Small intestine (tissue), 7 donors: ENCODE measurements around the gene MLXIPL. TPM values are rescaled to one million over a fixed set of nuclear protein-coding genes. Genes with fewer than 3 reads are reported as not detected.
"Not testable (repeated sequence)": the region's sequence is repeated elsewhere in the genome, so short reads cannot be mapped to it uniquely, and the experiment has no call there.

Experiments
- DNase-seq, 2 donors: peaks; one replicate each; pipeline versions ENCODE4 v3.0.0 to v3.0.0-alpha.2; 2013
- FAIRE-seq: peaks from 2 replicates; lab custom pipeline; 2012; peaks lifted over from hg19 to GRCh38; lab: Jason Lieb, UNC
- H3K27ac ChIP-seq, 3 donors: one replicate each; pipeline ENCODE4 v1.5.1; 2013; ENCODE audit warnings: low read length in 2 of 3, mild to moderate bottlenecking in 2 of 3, control low read depth in 1 of 3, inconsistent platforms in 1 of 3, low read depth in 1 of 3, moderate library complexity in 1 of 3
- H3K27me3 ChIP-seq, 3 donors: one replicate each; pipeline ENCODE4 v1.6.1; 2013; ENCODE audit warnings: low read length in 3 of 3, inconsistent platforms in 1 of 3; ENCODE audit not compliant: control insufficient read depth in 3 of 3, insufficient read depth in 3 of 3
- H3K36me3 ChIP-seq, 3 donors: one replicate each; pipeline ENCODE4 v1.6.1; 2013; ENCODE audit warnings: low read length in 3 of 3, inconsistent platforms in 1 of 3, low read depth in 1 of 3, mild to moderate bottlenecking in 1 of 3, moderate library complexity in 1 of 3; ENCODE audit not compliant: control insufficient read depth in 3 of 3, insufficient read depth in 2 of 3
- H3K4me1 ChIP-seq, 3 donors: one replicate each; pipeline ENCODE4 v1.6.1; 2013; ENCODE audit warnings: low read length in 2 of 3, inconsistent platforms in 1 of 3, low read depth in 1 of 3, mild to moderate bottlenecking in 1 of 3, moderate library complexity in 1 of 3; ENCODE audit not compliant: control insufficient read depth in 3 of 3, insufficient read depth in 2 of 3
- H3K4me3 ChIP-seq, 3 donors: one replicate each; pipeline ENCODE4 v1.5.1; 2013; ENCODE audit warnings: low read length in 3 of 3, control low read depth in 1 of 3, inconsistent platforms in 1 of 3, low read depth in 1 of 3, mild to moderate bottlenecking in 1 of 3, moderate library complexity in 1 of 3
- H3K9me3 ChIP-seq, 2 donors: one replicate each; pipeline ENCODE4 v1.6.1; 2013; ENCODE audit warnings: low read depth in 1 of 2, low read length in 1 of 2; ENCODE audit not compliant: control insufficient read depth in 2 of 2, insufficient read depth in 1 of 2
- WGBS, 3 donors: extraction: QIAGEN DNeasy Blood & Tissue Kit; methylation state at CpG; one replicate each; pipeline ENCODE4 v1.1.7; 2013; 5-methylcytosine and 5-hydroxymethylcytosine counted together
- polyA plus RNA-seq, 4 donors: library from polyadenylated mRNA; stranded (reverse) in 3 of 4; unstranded in 1 of 4; fragments of 200-250 nt in 3 of 4; fragments of 120-200 nt in 1 of 4; gene quantifications; one replicate each; pipeline versions ENCODE4 v1.2.1 to v1.2.3, GENCODE V29; 2013
- donor health status: healthy with polysubstance abuse.
- donor health status: control.
- donor health status: control.
- donor health status: Bipolar disorder and iron deficiency.
- donor health status: healthy.

MLXIPL gene
- polyA plus RNA-seq, 4 donors, result 95.8 to 208 (median 128) TPM

GRCh38 chr7:73668103-73668885 is 44.0 kb upstream of the MLXIPL start:
- Histone ChIP-seq H3K27ac (no peak overlapping the region), H3K9me3 (no peaks in the 10 kb centered on the region), H3K4me1 (peaks cover 0 to 20% (median 9%) of the 10 kb centered on the region in 3 donors), H3K36me3 (peaks cover 0 to 14% (median 0%) of the 10 kb centered on the region in 3 donors), H3K4me3 (peak overlapping the region; percentile 63 to 82 (median 78)), H3K27me3 (no peaks in the 10 kb centered on the region)
- 2 to 6% (median 4%) methylated on average over 17 to 52 of the region's 52 CpGs for WGBS, 3 donors
- peak in 1 of 2 donors; percentile 59 for DNase-seq
- no peak for FAIRE-seq

- Histone ChIP-seq H3K27ac (no peak within 1 kb of the TSS), H3K4me1 (peaks cover 0 to 20% (median 9%) of the 10 kb centered on the region in 3 donors), H3K36me3 (peaks cover 0 to 14% (median 0%) of the 10 kb centered on the region in 3 donors), H3K4me3 (peak within 1 kb of the TSS; percentile 63 to 82 (median 78)), H3K9me3 (peaks cover 0 to 5% of the 10 kb centered on the region in 2 donors), H3K27me3 (peaks cover 0 to 2% (median 0%) of the 10 kb centered on the region in 3 donors)
- WGBS, 3 donors, result 2 to 5% (median 3%) methylated on average over 25 to 79 of the region's 79 CpGs
- FAIRE-seq (no peak), DNase-seq (peak; percentile 94 to 97)
These were observed 43.2 kb upstream of the MLXIPL start, which contains the start of gene VPS37D for GRCh38 chr7:73667344-73668102. TSS of gene VPS37D (plus strand) at chr7:73667831. CDS start at chr7:73667959, 128 bp downstream.

- no peaks in the 10 kb centered on the region for H3K36me3 ChIP-seq
- H3K27me3 ChIP-seq, result peaks cover 0 to 5% (median 0%) of the 10 kb centered on the region in 3 donors
- peaks cover 0 to 10% (median 4%) of the 10 kb centered on the region in 3 donors for H3K4me1 ChIP-seq
- no peak for FAIRE-seq
- no peak overlapping the region for H3K27ac ChIP-seq
- peaks cover 0 to 5% of the 10 kb centered on the region in 2 donors for H3K9me3 ChIP-seq
- no peak for DNase-seq
- no peak overlapping the region for H3K4me3 ChIP-seq
These were observed 38.7 kb upstream of the MLXIPL start for GRCh38 chr7:73663033-73663432.

- not testable (repeated sequence) for H3K4me1 ChIP-seq, H3K4me3 ChIP-seq, H3K27ac ChIP-seq, H3K9me3 ChIP-seq, DNase-seq, H3K36me3 ChIP-seq, H3K27me3 ChIP-seq, FAIRE-seq
- 9 to 51% (median 35%) methylated on average over 4 of the region's 4 CpGs for WGBS, 3 donors
These were observed 36.3 kb upstream of the MLXIPL start for GRCh38 chr7:73660594-73660993.

- FAIRE-seq (no peak), DNase-seq (no peak)
- Histone ChIP-seq H3K4me3 (no peak overlapping the region), H3K9me3 (peaks cover 0 to 5% of the 10 kb centered on the region in 2 donors), H3K36me3 (no peaks in the 10 kb centered on the region), H3K27me3 (peaks cover 0 to 5% (median 0%) of the 10 kb centered on the region in 3 donors), H3K27ac (no peak overlapping the region), H3K4me1 (no peaks in the 10 kb centered on the region)
- 53 to 66% (median 56%) methylated on average over 8 of the region's 8 CpGs for WGBS, 3 donors
These were observed 35.7 kb upstream of the MLXIPL start for GRCh38 chr7:73659983-73660382.

- H3K4me1 ChIP-seq, H3K36me3 ChIP-seq, DNase-seq, H3K27me3 ChIP-seq, FAIRE-seq, H3K27ac ChIP-seq, H3K4me3 ChIP-seq, H3K9me3 ChIP-seq: not testable (repeated sequence)
- WGBS, 3 donors, result 83 to 96% (median 93%) methylated on average over 4 of the region's 4 CpGs
These were observed 31.0 kb upstream of the MLXIPL start for GRCh38 chr7:73655309-73655708.

GRCh38 chr7:73652541-73652949 is 28.2 kb upstream of the MLXIPL start:
- peaks cover 0 to 4% (median 3%) of the 10 kb centered on the region in 3 donors for H3K27me3 ChIP-seq
- no peaks in the 10 kb centered on the region for H3K36me3 ChIP-seq
- peak; percentile 60 to 71 for DNase-seq
- no peaks in the 10 kb centered on the region for H3K9me3 ChIP-seq
- FAIRE-seq, result no peak
- H3K27ac ChIP-seq, result no peak overlapping the region
- 27 to 52% (median 50%) methylated on average over 11 of the region's 11 CpGs for WGBS, 3 donors
- no peak overlapping the region for H3K4me3 ChIP-seq
- H3K4me1 ChIP-seq, result peaks cover 0 to 17% (median 3%) of the 10 kb centered on the region in 3 donors

GRCh38 chr7:73650524-73650923 is 26.2 kb upstream of the MLXIPL start:
- DNase-seq (no peak), FAIRE-seq (no peak)
- peaks cover 0 to 2% (median 0%) of the 10 kb centered on the region in 3 donors for H3K36me3 ChIP-seq
- 66 to 74% (median 66%) methylated on average over 5 of the region's 5 CpGs for WGBS, 3 donors
- peaks cover 0 to 9% (median 7%) of the 10 kb centered on the region in 3 donors for H3K27me3 ChIP-seq
- H3K27ac ChIP-seq, result no peak overlapping the region
- no peak overlapping the region for H3K4me3 ChIP-seq
- peaks cover 0 to 22% (median 3%) of the 10 kb centered on the region in 3 donors for H3K4me1 ChIP-seq
- H3K9me3 ChIP-seq, result no peaks in the 10 kb centered on the region
